Measurements from ENCODE around the gene FAAH2. TPM values are rescaled to one million over a fixed set of nuclear protein-coding genes. Genes with fewer than 3 reads are reported as not detected.
"Not testable (repeated sequence)": the region's sequence is repeated elsewhere in the genome, so short reads cannot be mapped to it uniquely, and the experiment has no call there.

The FAAH2 gene
- total RNA-seq, 1 experiment from 2014 or later = not detected

GRCh38 chrX:57380026-57380796 lies 93.7 kb downstream of the FAAH2 start:
- DNase-seq (ENCODE audit: low read depth) = no peak

GRCh38 chrX:57394162-57394561 lies 107.7 kb downstream of the FAAH2 start:
- not testable (repeated sequence) for DNase-seq (ENCODE audit: low read depth)

GRCh38 chrX:57403191-57403590 lies 116.7 kb downstream of the FAAH2 start:
- DNase-seq (ENCODE audit: low read depth) = not testable (repeated sequence)

GRCh38 chrX:57406149-57406548 lies 119.6 kb downstream of the FAAH2 start:
- DNase-seq (ENCODE audit: low read depth) = no peak

- no peak for DNase-seq (ENCODE audit: low read depth)
Measured at GRCh38 chrX:57417827-57418226, 131.3 kb downstream of the FAAH2 start.

GRCh38 chrX:57422289-57422688 lies 135.8 kb downstream of the FAAH2 start:
- no peak for DNase-seq (ENCODE audit: low read depth)

GRCh38 chrX:57422790-57423189 lies 136.3 kb downstream of the FAAH2 start:
- DNase-seq (ENCODE audit: low read depth) = no peak

- DNase-seq (ENCODE audit: low read depth) = no peak
Measured at GRCh38 chrX:57445076-57445475, 158.6 kb downstream of the FAAH2 start.

- DNase-seq (ENCODE audit: low read depth) = no peak
Measured at GRCh38 chrX:57445832-57446231, 159.3 kb downstream of the FAAH2 start.

GRCh38 chrX:57447856-57448255 lies 161.3 kb downstream of the FAAH2 start:
- DNase-seq (ENCODE audit: low read depth) = no peak

GRCh38 chrX:57451426-57452020 lies 165.0 kb downstream of the FAAH2 start:
- DNase-seq (ENCODE audit: low read depth) = no peak

- peak; percentile 0 for DNase-seq (ENCODE audit: low read depth)
Measured at GRCh38 chrX:57453901-57454300, 167.4 kb downstream of the FAAH2 start.

- DNase-seq (ENCODE audit: low read depth) = no peak
Measured at GRCh38 chrX:57481514-57481913, 195.0 kb downstream of the FAAH2 start.

- DNase-seq (ENCODE audit: low read depth) = no peak
Measured at GRCh38 chrX:57516491-57516890, 230.0 kb downstream of the FAAH2 start.

- no peak for DNase-seq (ENCODE audit: low read depth)
Measured at GRCh38 chrX:57519578-57520118, 233.1 kb downstream of the FAAH2 start.

- DNase-seq (ENCODE audit: low read depth) = peak; percentile 2
Measured at GRCh38 chrX:57528670-57529255, 242.3 kb downstream of the FAAH2 start.

Other genes with a start within 250 kb of the FAAH2 start
- gene SPIN2B, start 165.2 kb upstream of the FAAH2 start, total RNA-seq (2014; rRNA removed) = 9.4 and 13.7 TPM in 2 replicates
- 0.06 and 0.17 TPM in 2 replicates for gene SPIN2A, start 149.3 kb upstream of the FAAH2 start, total RNA-seq (2014; rRNA removed)

Measured in LHCN-M2 (cell line).